ENCODE measurements around the gene ZBTB8B.
"Not testable (repeated sequence)": the region's sequence is repeated elsewhere in the genome, so short reads cannot be mapped to it uniquely, and the experiment has no call there.

Gene ZBTB8B

DNA sequence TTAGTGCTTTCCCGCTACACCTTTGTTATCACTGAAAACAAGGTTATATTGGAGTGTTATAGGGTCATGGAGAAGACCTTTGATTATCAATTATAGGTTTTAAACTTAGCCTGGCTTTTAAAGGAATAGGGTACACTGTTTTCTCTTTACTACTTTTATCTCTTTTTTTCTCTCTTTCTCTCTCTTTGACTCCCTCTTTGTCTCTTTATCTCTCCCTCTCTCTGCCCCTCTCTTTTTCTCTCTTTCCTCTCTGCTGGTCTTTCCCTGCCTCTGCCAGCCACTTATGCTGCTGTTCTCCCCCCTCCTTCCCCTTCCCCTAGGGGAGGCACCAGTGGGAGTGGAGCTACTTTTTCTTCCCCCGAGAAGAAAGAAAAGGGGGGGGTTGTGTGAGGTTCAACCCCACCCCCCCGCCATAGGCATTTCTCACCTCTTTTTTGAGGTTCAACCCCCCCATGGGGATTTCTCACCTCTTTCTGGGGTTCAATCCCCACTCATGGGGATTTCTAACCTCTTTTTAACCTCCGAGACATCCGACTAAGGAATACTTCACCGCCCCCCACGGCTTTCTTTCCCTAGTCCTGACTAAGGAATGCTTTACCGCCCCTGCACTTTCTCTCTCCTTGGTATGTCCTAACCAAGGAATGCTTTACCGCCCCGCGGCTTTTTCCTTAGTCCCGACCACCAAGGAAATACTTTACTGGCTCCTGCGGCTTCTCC lies 17.2 kb upstream of the ZBTB8B start:
- TF ChIP-seq, protein P1, sequence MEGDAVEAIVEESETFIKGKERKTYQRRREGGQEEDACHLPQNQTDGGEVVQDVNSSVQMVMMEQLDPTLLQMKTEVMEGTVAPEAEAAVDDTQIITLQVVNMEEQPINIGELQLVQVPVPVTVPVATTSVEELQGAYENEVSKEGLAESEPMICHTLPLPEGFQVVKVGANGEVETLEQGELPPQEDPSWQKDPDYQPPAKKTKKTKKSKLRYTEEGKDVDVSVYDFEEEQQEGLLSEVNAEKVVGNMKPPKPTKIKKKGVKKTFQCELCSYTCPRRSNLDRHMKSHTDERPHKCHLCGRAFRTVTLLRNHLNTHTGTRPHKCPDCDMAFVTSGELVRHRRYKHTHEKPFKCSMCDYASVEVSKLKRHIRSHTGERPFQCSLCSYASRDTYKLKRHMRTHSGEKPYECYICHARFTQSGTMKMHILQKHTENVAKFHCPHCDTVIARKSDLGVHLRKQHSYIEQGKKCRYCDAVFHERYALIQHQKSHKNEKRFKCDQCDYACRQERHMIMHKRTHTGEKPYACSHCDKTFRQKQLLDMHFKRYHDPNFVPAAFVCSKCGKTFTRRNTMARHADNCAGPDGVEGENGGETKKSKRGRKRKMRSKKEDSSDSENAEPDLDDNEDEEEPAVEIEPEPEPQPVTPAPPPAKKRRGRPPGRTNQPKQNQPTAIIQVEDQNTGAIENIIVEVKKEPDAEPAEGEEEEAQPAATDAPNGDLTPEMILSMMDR (IDR thresholded peaks at IDR 0.05; ENCODE audit: low read depth, low read length) = no peak
- no peak for DNase-seq (ENCODE audit: extremely low read depth, low read depth)

DNA sequence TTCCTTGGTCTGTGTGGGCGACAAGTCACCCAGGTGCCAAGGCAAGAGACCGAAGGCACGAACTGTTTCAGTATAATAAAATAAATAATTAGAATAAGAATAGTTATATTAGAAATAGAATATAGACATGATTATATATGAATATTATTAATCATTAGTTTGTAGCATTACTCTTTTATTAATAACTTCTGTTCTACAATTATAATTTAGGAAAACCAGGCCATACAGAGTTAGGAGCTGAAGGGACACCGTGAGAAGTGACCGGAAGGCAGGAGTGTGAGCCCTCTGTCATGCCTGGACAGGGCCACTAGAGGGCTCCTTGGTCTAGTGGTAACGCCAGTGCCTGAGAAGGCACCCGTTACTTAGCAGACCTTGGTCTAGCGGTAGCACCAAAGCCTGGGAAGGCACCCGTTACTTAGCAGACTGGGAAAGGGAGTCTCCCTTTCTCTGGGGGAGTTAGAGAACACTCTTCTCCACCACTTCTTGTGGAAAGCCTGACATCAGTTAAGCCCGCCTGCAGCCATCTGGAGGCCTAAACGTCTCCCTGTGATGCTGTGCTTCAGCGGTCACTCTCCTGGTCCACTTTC lies 16.6 kb upstream of the ZBTB8B start:
- DNase-seq (ENCODE audit: extremely low read depth, low read depth) = peak; percentile 27
- TF ChIP-seq, protein P1 (IDR thresholded peaks at IDR 0.05; ENCODE audit: low read depth, low read length) = peak; percentile 74

DNA sequence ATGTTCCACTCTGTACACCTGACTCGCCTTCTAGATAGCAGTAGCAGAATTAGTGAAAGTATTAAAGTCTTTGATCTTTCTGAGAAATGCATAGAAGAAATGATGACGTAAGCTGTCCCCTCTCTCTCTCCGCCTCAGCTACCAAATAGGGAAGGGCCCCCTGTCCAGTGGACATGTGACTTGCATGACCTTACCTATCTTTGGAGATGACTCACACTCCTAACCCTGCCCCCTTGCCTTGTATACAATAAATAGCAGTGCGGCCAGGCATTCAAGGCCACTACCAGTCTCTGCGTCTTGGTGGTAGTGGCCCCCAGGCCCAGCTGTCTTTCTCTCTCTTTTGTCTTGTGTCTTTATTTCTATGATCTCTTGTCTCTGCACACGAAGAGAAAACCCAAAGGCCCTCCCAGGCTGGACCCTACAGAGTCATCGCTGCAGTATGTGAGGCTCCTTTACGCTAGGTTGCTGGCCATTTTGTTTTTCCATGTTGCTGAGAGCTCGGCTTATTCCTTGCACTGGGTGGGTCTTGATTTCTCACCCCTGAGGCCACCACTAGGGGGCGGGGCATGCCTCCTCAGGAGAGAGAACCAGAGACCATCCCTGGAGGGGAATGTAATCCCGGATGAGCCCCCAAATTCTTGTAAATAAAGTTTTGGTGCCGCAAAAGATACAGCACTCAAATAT lies 16.0 kb upstream of the ZBTB8B start:
- no peak for DNase-seq (ENCODE audit: extremely low read depth, low read depth)
- TF ChIP-seq, protein P1 (IDR thresholded peaks at IDR 0.05; ENCODE audit: low read depth, low read length) = no peak

DNA sequence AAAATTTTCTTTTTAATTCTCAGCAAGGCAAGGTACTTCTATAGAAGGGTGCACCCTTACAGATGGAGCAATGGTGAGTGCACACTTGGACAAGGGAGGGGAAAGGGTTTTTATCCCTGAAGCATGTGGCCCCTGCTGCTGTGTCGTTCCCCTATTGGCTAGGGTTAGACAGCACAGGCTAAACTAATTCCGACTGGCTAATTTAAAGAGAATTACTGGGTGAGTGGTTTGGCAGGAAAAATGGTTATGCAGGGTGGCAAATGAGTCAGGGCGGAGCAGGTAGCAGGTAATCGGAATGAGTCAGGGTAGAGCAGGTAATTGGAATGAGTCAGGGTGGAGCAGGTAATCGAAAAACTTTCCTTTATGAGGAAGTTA lies 15.4 kb upstream of the ZBTB8B start:
- not testable (repeated sequence) for DNase-seq (ENCODE audit: extremely low read depth, low read depth)

DNA sequence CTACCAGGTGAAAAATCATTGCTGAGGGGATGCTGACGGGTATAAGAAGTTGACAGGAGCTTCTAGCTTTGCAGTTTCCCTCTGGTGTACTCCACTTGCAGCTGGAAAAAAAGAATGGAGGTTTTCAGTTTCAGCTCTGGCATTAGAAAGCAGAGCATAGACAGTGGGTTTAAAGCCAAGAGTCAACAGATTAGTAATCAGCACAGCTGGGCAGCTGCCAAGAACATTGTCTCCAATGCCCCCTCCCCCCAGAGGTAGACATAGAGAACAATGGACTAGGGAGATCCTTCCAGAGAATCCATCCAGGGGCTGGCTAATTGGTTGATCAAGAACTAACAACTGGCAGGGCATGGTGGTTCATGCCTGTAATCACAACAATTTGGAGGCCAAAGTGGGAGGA lies 10.1 kb upstream of the ZBTB8B start:
- TF ChIP-seq, protein P1 (IDR thresholded peaks at IDR 0.05; ENCODE audit: low read depth, low read length) = no peak
- DNase-seq (ENCODE audit: extremely low read depth, low read depth) = no peak

DNA sequence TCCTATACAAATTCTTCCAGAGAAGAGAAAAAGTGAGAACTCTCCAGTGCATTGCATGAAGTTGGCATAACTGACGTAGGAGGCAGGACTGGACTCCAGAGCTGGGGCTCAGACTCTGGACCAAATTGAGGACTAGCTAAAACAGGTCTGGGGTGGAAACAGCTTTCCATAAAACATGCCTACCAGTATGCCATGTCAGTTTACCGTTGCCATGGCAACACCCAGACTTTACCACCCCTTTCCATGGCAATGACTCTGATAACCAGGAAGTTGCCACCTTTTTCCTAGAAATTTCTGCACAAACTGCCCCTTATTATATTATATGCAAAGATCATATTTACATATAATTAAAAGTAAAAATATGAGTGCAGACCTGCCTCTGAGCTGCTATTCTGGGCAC lies 8.9 kb upstream of the ZBTB8B start:
- TF ChIP-seq, protein P1 (IDR thresholded peaks at IDR 0.05; ENCODE audit: low read depth, low read length) = no peak
- DNase-seq (ENCODE audit: extremely low read depth, low read depth) = no peak

DNA sequence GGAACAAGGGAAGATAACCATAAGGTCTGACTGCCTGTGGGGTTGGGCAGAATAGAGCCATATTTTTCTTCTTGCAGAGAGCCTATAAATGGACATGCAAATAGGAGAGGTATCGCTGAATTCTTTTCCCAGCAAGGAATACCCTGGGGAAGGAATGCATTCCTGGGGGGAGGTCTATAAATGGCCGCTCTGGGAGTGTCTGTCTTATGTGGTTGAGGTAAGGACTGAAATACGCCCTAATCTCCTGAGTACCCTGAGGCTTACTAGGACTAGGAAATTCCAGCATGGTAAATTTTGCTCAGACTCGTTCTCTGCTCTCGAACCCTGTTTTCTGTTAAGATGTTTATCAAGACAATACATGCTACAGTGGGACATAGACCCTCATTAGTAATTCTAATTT lies 6.1 kb upstream of the ZBTB8B start:
- not testable (repeated sequence) for DNase-seq (ENCODE audit: extremely low read depth, low read depth)

DNA sequence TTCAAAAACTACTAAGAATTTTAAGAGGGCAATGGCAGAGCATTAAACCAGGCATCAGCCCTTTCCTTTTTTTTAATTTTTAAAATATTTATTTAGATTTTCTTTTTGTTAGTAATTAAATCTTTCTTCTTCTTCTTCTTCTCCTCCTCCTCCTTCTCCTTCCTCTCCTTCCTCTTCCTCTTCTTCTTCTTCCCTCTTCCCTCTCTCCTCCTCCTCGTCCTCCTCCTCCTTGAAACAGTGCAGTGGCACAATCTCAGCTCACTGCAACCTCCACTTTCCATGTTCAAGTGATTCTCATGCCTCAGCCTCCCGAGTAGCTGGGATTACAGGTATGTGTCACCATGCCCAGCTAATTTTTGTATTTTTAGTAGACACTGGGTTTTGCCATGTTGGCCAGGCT lies 1.9 kb upstream of the ZBTB8B start:
- not testable (repeated sequence) for DNase-seq (ENCODE audit: extremely low read depth, low read depth)

Data from AG09319 (cell line).